Ishikawa (cell line): ENCODE results near the gene MTG2.

Experiments used
- CEBPB ChIP-seq: IDR thresholded peaks from 2 replicates; pipeline ENCODE4 v1.6.1; 2012
- CREB1 ChIP-seq: IDR thresholded peaks from 2 replicates; pipeline ENCODE4 v1.6.1; 2012; ENCODE audit warnings: low read depth
- EGR1 ChIP-seq: IDR thresholded peaks from 2 replicates; pipeline ENCODE4 v1.6.1; 2012
- EP300 ChIP-seq: IDR thresholded peaks from 2 replicates; pipeline ENCODE4 v1.6.1; 2012; ENCODE audit warnings: borderline replicate concordance
- FOXM1 ChIP-seq: IDR thresholded peaks from 2 replicates; pipeline ENCODE4 v1.6.1; 2012; ENCODE audit warnings: low read depth, borderline replicate concordance
- NFIC ChIP-seq: IDR thresholded peaks from 2 replicates; pipeline ENCODE4 v1.6.1; 2012
- RAD21 ChIP-seq: IDR thresholded peaks from 2 replicates; pipeline ENCODE4 v1.6.1; 2012; ENCODE audit warnings: low read depth
- REST ChIP-seq: IDR thresholded peaks from 2 replicates; pipeline ENCODE4 v1.6.1; 2012; ENCODE audit warnings: low read depth, mild to moderate bottlenecking
- TAF1 ChIP-seq: IDR thresholded peaks from 2 replicates; pipeline ENCODE4 v1.6.1; 2012; ENCODE audit warnings: low read depth, mild to moderate bottlenecking
- TCF12 ChIP-seq: IDR thresholded peaks from 2 replicates; pipeline ENCODE4 v1.6.1; 2012; ENCODE audit warnings: low read depth
- TEAD4 ChIP-seq: IDR thresholded peaks from 2 replicates; pipeline ENCODE4 v1.6.1; 2012
- USF1 ChIP-seq: IDR thresholded peaks from 2 replicates; pipeline ENCODE4 v1.6.1; 2012
- YY1 ChIP-seq: IDR thresholded peaks from 2 replicates; pipeline ENCODE4 v1.6.1; 2012; ENCODE audit warnings: low read depth
- ZBTB7A ChIP-seq: IDR thresholded peaks from 2 replicates; pipeline ENCODE4 v1.6.1; 2012; ENCODE audit warnings: low read depth
- TF ChIP-seq, protein P1 (sequence below): IDR thresholded peaks from 2 replicates; pipeline ENCODE4 v1.6.1; 2012

MTG2 gene

DNA sequence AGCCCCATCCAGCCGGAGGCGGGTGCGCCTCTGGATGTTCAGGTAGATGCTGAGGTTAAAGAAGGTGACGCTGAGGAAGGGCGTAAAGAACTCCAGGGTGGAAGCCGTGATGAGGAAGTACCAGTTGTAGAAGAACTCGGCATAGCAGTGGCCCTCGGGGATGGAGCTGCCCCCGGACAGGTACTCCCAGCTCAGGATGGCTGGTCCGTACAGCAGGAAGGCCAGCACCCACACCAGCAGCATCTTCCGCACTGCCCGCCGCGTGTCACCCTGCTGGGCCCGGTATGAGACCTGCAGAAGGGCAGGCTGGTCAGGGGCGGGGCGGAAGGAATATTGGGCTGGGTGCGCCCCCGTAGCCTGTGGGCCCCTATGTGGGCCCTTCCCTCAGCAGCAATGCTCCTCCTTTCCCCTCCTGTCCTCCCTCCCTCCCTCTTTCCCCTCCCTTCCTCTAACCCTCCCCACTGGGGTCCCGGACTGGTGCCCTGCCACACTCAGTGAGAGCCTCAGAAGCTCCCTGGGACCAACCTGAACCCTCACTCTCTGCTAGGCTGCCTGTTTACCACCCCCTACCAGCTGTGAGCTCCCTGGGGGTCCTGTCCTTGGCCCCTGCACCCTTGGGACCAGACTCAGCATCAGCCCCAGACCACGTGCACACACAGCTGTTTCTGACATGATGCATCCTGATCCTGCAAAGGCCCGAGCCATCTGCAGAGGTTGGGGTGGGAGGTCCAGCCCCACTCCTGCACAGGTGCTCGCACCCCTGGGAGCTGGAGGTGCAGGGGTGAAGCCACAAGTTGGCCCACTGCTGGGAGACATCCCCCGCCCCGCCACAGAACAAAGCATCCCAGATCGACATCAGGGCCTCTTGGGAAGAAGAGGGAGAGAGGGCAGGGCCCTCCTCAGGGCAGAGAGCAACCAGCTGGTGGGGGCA is 34.1 kb downstream of the MTG2 start:
- no peak for TF ChIP-seq FOXM1
- TF ChIP-seq REST: no peak
- no peak for TF ChIP-seq YY1
- no peak for TF ChIP-seq EP300
- no peak for TF ChIP-seq CREB1

DNA sequence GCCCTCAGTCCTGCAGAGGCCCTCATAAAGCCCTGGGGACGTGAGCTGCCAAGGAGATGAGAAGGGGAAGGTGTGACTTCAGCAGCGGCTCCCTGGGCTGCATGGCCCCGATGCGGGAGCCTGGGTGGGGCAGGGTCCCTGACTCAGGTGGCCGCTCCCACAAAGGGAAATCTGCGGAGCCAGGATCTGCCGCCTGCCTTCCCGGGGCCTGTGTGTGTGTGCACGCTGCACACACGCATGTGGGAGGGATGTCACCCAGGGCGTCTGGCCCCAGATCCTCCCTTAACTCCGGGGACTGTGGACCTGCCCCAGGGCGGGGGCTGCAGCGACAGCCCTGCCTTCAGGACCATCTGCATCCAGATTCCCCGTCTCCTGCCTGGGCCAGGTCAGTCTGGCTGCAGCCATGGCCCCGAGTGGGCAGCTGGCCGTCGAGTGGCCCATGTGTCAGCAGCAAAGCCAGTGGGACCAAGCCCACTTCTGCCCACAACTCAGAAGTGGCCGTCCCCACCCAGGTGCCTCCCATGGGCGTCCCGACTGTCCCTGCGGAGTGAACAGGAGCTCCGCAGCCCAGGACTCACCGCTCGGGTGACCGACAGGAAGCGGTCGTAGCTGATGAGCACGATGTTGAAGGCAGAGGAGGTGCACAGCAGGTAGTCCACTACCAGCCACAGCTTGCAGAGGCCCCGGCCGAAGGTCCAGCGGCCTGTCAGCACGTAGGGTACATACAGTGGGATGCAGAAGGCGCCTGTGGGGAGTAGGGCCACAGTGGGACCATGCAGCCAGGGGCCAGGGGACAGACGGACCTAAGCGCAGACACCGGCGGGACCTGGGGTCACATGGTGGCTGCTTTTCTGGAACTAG is 35.3 kb downstream of the MTG2 start:
- TF ChIP-seq, protein P1, sequence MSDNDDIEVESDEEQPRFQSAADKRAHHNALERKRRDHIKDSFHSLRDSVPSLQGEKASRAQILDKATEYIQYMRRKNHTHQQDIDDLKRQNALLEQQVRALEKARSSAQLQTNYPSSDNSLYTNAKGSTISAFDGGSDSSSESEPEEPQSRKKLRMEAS: no peak
- TF ChIP-seq REST (no peak), CEBPB (no peak), CREB1 (no peak), NFIC (no peak), TCF12 (no peak), EP300 (no peak), TAF1 (no peak), EGR1 (no peak), TEAD4 (no peak), FOXM1 (no peak), YY1 (no peak), ZBTB7A (no peak), RAD21 (no peak), USF1 (no peak)

DNA sequence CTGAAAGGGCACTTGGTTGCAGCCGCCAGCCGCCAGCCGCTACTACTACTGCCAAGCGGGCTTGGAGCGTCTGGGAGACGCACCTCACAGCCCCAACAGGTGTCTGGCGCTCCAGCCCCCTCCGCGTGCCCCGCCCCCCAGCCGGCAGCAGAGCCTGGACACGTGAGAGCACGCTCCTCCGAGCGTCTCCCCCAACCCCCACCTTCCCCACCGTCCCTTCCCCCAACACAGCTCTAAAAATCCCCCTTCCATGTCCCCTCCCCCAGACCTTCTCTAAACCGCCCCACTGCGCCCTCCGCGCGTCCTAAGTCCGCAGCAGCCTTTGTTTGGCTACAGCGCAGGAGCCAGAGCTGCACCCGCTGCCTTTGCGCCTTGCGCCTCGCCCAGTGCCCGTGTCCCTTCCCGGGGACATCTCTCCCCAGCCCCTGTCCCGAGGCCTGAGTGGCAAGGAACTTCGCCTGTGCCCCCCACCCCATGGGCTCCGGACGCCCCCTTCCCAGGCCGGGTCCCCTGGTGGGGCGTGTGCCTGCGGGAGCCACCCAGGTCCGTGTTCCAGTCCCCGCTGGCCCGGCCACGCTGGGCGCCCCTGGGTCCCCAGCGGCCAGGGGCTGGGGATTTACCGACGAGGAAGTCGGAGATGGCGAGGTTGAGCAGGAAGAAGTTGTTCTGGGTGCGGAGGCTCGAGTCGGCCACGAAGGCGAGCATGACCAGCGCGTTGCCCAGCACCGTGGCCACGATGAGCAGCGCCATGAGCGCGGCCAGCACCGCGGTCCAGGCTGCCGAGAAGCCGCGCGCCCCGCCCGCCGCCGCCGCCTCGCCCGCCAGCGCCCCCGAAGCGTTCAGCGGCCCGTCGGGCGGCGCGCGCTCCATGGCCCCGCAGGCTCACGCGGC is 36.5 kb downstream of the MTG2 start:
- no peak for TF ChIP-seq FOXM1
- TF ChIP-seq TEAD4: no peak
- no peak for TF ChIP-seq EP300
- TF ChIP-seq, protein P1: no peak
- no peak for TF ChIP-seq TCF12

DNA sequence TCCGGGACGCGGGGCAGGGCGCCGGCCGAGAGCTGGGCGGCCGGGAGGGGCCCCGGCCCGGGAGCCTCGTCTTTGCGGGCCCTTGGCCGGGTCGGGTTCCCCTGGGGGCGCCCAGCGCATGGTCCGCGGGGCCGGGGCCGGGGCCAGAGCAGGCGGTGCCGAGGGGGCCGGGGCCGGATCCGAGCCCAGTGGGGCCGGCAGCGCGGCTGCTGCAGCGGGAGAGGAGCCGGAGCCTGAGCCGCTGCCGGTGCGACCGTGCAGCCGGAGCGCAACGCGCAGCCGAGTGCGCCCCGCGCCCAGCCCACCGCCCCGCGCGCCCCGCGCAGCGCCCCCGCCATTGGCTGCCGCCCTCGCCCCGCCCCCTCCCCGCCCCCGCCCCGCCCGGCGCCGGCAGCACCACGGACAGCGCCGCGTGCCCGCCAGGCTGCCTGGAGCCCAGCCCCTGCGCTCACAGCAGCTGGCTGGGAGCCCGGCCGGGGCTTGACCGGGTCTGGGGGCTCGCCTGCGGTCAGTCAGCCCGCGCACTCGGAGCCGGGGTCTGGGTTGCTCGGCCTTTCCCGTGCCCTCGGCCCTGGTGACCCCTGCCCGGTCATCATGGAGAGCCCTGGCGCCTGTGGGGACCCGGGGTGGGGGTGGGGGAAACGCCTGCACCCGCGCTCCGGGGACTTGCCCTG is 37.3 kb downstream of the MTG2 start, which contains the start of gene HRH3:
HRH3 (minus strand) TSS at position 287 of the 674 bp plus-strand sequence. CDS start 308 bp downstream, outside the sequence.
- TF ChIP-seq ZBTB7A (peak; percentile 76), EGR1 (no peak), REST (peak; percentile 82), YY1 (no peak), NFIC (peak; percentile 44; the same call in 1 of the 2 replicates)
- TF ChIP-seq, protein P1: peak; percentile 51; the same call in 1 of the 2 replicates
